Fibroblast of villous mesenchyme (primary cell): ENCODE results near the gene TIGD3. TPM values are rescaled to one million over a fixed set of nuclear protein-coding genes. Genes with fewer than 3 reads are reported as not detected.

Experiments used
- DNase-seq: peaks from one replicate; pipeline ENCODE4 v3.0.0-alpha.2; 2010; ENCODE audit warnings: low read depth
- H3K4me3 ChIP-seq: 2 replicates; pipeline ENCODE4 v1.5.1; 2011; ENCODE audit warnings: low read depth, mild to moderate bottlenecking, low read length
- total RNA-seq: library from RNA; depleted of rRNA; stranded (reverse); fragments of >200 nt; gene quantifications from 2 replicates; pipeline ENCODE4 v1.2.3, GENCODE V29; 2012
- TF ChIP-seq, protein P1 (sequence below): IDR thresholded peaks from 2 replicates; pipeline ENCODE4 v1.5.1; 2012; ENCODE audit warnings: low read depth, mild to moderate bottlenecking, low read length; ENCODE audit not compliant: insufficient read depth

Gene TIGD3
- total RNA-seq, 1 donor, result not detected

DNA sequence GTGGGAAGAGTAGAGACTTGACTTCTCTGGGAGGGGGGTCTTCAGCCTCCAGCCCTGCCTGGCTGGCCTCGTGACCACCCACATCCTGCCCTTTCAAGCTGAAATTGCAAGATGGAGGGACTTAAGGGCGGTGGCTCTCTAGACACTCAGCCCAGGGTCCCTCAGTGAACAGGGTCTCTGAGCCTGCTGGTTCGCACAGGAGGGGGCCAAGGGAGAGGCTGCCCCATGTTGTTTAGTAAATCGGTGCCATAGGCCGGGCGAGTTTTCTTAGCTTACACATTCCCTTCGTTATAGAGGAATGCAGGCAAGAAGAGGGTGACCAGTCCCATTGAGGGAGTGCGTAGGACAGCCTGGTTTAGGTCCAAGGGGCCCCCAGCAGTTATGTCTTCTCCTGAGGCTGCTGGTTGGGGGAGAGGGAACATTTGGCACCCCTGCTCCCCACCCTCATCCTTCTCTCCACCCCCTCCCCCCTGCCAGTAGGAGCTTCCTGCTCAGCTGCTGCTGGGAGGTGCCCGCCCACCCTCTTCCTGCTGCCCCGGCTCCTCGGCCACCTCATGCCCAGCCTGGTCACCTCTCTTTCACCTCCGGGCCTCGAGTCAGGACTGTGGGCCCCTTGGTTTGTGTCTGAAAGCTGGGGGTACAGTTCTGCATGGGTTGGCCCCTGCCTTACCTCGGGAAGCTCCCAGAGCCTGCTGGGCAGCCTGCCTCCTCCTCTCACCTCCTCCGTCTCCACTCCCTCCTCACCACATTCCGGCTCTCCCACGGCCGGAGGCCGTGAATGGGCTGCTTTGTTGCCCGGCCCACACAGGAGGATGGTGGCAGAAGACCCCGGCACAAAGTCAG, 35.8 kb downstream of the TIGD3 start:
- no peak for DNase-seq
- TF ChIP-seq, protein P1, sequence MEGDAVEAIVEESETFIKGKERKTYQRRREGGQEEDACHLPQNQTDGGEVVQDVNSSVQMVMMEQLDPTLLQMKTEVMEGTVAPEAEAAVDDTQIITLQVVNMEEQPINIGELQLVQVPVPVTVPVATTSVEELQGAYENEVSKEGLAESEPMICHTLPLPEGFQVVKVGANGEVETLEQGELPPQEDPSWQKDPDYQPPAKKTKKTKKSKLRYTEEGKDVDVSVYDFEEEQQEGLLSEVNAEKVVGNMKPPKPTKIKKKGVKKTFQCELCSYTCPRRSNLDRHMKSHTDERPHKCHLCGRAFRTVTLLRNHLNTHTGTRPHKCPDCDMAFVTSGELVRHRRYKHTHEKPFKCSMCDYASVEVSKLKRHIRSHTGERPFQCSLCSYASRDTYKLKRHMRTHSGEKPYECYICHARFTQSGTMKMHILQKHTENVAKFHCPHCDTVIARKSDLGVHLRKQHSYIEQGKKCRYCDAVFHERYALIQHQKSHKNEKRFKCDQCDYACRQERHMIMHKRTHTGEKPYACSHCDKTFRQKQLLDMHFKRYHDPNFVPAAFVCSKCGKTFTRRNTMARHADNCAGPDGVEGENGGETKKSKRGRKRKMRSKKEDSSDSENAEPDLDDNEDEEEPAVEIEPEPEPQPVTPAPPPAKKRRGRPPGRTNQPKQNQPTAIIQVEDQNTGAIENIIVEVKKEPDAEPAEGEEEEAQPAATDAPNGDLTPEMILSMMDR, result no peak
- H3K4me3 ChIP-seq, result peak overlapping the region; percentile 1

DNA sequence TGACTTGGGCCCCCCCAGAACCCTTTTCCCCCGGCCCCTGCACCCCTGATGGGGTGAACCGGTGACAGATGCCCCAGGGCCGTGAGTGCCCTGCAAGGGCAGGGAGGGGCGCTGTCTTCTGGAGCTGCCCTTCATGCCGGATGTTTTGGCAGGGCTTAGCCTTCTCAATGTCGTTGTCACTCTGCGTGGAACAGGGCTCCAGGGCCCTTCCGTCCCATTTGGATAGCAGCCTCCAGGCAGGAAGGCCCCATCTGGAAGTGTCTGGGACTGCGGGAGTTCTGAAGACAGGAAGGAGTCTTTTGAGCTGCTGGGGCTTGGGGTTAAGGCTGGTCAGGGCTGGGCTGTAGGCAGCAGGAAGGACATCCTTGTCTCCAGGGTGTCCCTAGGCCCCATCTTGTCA, 36.4 kb downstream of the TIGD3 start:
- peak; percentile 61 for DNase-seq
- TF ChIP-seq, protein P1, result no peak
- H3K4me3 ChIP-seq, result peak overlapping the region; percentile 1

GRCh38 chr11:65392186-65392829, 37.8 kb downstream of the TIGD3 start:
- TF ChIP-seq, protein P1, result no peak
- no peak for DNase-seq

DNA sequence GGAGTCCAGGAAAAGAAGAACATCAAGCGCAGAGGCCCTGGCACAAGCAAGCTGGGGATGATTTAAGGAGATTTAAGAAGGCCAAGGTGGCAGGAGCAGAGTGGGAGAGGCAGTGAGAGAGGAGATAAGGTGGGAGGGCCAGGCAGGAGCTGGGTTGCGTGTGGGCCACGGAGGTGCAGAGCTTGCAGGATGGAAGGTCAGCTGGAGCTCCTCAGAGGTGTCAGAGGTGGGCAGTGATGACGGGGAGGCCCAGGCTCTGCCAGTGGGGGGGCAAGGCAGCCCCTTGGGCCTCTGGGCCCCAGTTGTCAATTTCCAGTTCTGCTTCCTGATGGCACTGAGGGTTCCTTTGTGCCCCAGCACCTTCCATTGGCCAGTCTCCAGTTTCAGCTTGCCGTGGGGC, 38.3 kb downstream of the TIGD3 start:
- no peak overlapping the region for H3K4me3 ChIP-seq
- no peak for DNase-seq
- TF ChIP-seq, protein P1, result no peak

More at GRCh38 chr11:65392186-65392829, 37.8 kb downstream of the TIGD3 start:
- H3K4me3 ChIP-seq, result no peak overlapping the region

GRCh38 chr11:65393513-65394079, 39.0 kb downstream of the TIGD3 start:
- TF ChIP-seq, protein P1, result no peak
- DNase-seq, result no peak
- no peak overlapping the region for H3K4me3 ChIP-seq

DNA sequence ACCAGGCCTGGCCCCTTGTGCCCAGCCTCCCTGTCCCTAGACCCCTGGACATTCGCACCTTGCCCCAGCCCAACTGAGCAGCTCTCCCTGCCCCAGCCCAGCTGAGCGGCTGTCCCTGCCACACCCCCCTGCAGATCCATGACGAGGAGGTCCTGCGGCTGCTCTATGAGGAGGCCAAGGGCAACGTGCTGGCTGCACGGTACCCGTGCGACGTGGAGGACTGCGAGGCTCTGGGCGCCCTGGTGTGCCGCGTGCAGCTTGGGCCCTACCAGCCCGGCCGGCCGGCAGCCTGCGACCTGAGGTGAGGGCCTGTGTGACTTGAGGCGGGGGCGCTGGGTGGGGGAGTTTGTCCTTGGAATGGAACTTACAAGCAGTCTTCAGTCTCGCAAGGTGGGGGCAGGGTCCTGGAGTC, 39.6 kb downstream of the TIGD3 start:
- TF ChIP-seq, protein P1, result no peak
- DNase-seq, result no peak

More for the DNA sequence above, 39.6 kb downstream of the TIGD3 start:
- H3K4me3 ChIP-seq, result no peak overlapping the region
